Erythroblast (primary cell): ENCODE data around the gene NXPH2.
A peak's percentile ranks its signal among the peaks of the same experiment; 100 is the strongest.

ENCODE experiments used
- DNase-seq, 2 experiments: peaks; one replicate each; lab custom pipeline; 2025; lab: John Stamatoyannopoulos, UW
- GATA1 ChIP-seq: IDR thresholded peaks from 2 replicates; pipeline ENCODE4 v1.6.1; 2011; ENCODE audit warnings: low read depth, mild to moderate bottlenecking, control low read depth, low read length, moderate library complexity
- POLR2A ChIP-seq: IDR thresholded peaks from 2 replicates; pipeline ENCODE4 v1.6.1; 2011; ENCODE audit warnings: mild to moderate bottlenecking, low read length

Gene NXPH2

DNA sequence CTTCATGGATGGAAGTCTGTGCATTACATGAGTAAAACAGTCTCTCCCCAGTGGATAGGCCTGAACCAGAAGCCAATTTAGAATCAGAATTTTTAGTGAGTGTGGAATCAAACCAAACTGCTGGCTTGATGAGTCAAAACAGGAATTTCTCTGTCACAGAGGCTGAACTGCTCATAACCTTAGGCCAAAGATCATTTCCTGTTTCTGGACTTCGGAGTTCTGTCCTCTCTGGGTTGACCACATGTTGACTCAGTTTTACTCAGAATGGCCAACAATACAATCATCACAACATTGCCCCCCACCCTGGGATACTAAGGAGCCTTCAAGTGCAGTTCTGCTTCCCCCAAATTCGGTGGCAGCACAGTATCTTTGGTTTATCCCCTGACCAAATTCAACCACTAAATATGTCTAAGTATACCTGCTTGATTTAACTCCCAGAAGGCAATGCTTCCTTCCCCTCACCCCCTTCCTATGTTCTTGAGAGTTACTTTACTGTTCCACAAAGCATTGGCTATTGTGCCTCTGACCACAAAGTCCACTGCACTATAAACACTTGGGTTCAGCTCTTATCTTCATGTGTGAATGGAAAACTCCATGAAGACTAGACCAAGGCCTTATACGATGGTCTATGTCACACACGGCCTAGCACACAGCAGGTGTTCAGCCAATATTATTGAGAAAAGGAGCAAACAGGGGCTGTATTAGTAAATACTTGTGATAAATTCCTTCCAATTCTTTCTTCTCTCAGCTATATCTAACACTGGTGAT lies 67.8 kb downstream of the NXPH2 start:
- TF ChIP-seq POLR2A (no peak), GATA1 (no peak)
- DNase-seq, result no peak

DNA sequence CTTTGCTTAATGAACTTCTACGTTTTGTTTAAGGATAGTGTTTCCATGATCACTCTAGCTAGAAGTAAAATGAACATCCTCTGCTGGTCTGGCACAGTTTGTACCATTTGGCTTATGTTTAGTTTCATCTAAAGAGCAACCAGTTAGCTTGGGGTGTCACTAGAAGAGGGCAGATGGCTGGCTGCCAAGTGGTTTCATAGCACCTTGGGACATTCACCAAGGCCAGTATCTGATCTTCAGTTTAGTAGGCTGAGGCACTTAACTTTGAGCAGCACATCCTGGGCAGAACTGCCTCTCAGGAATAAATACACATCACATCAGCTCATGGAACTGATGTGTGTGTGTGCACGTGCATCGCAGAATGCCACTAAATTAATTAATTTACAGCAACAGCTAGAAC lies 68.4 kb downstream of the NXPH2 start:
- TF ChIP-seq GATA1, result no peak
- no peak for TF ChIP-seq POLR2A
- DNase-seq, result peak in 1 of 2 experiments; percentile 1

DNA sequence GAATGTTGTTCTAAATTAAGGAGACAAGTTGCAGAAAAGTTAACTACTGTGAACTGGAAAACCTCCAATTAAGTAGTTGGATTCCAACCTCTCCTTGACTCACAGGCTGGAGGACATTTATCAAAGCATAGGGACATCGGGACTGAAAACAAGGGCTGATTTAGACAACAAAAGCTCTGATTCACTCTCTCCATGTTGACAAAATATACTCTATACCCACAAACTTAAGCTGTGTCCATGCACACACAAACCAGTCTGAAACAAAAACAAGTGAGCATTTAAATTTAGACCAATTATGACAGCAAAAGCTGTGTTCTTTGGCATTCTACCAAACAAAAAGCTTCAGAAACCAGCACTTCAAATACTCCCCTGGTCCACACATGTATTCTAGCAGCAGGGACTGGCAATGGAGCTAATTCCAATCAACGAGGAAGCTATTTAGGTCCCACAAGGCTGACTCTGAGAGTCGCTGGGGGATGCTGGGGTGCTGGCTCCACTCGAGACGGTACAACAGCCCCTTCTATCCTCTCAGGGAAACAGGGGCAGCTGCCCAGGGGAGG lies 71.4 kb downstream of the NXPH2 start:
- DNase-seq, result no peak
- TF ChIP-seq POLR2A (no peak), GATA1 (no peak)

DNA sequence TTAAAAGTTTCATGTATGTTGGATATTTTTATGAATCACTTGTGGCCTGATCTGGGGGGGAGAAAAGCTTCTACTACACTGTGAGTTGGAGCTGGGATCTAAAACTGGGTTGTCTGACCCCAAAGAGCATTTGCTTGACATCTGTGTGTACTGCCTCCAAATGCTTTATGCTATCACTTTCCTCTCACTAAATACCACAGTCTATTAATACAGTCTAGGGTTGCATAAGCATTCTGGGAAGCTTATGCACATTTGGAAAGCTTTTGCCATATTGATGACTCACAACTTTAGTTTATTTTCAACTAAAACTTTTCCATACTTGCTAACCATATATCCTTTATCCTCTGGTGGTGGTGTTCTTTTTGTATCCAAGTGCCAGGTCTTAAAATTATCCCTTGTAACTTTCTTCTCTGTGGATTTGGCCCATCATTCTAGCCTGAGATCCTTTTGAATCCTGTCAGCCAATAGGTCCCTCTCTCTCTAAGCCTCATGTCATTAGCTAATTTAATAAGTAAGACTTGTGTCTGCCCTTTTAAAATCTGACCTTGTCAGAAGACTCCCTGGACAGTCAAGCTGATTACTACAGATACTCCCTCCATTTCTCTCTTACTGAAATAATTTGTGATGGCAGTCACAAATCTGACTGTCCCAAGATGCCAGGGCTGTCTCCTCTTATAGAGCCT lies 72.7 kb downstream of the NXPH2 start:
- DNase-seq, result no peak
- TF ChIP-seq GATA1 (no peak), POLR2A (no peak)

GRCh38 chr2:138703242-138703641 lies 76.9 kb downstream of the NXPH2 start:
- TF ChIP-seq POLR2A (no peak), GATA1 (no peak)
- DNase-seq, result no peak

DNA sequence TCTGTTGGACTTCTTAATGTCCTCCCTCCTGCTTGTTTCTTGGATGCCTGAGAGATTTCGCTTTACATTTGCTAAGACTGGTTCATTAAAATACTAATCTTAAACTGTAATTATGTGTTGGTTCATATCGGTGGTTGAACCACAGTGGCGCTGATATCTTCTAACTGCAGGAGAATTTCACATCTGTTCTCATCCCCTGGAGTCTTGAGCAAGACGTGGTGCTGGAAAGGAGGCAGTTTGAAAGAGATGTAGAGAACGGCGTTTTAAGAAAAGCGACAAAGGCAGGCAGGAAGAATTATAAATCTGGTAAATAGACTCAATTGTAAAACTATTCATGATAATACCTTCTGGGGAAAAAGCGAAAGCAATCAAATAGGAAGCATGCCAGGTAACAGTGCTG lies 79.5 kb downstream of the NXPH2 start:
- DNase-seq, result no peak
- TF ChIP-seq POLR2A (no peak), GATA1 (no peak)

- no peak for DNase-seq
- TF ChIP-seq POLR2A (no peak), GATA1 (no peak)
Measured at GRCh38 chr2:138699421-138699820, 80.8 kb downstream of the NXPH2 start.

GRCh38 chr2:138698428-138698827 lies 81.8 kb downstream of the NXPH2 start:
- TF ChIP-seq GATA1 (no peak), POLR2A (no peak)
- no peak for DNase-seq

DNA sequence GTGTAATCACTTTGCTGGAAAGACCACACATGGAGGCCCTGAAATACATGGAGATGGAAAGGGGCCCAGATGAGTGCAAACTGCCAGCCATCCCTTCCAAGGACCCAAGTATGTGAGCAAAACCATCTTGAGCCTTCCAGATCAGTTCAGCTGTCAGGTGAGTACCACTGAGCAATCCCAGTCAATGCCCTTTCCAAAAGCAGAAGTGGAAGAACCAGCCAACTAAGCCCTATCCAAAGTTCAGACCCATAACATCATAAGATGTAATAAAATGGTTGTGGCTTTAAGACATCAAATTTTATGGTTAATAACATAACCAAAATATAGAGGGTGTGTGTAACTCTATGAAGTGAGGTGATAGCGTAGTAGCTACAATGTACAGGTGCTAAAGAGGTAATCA lies 88.5 kb downstream of the NXPH2 start:
- no peak for DNase-seq
- TF ChIP-seq GATA1 (no peak), POLR2A (no peak)

DNA sequence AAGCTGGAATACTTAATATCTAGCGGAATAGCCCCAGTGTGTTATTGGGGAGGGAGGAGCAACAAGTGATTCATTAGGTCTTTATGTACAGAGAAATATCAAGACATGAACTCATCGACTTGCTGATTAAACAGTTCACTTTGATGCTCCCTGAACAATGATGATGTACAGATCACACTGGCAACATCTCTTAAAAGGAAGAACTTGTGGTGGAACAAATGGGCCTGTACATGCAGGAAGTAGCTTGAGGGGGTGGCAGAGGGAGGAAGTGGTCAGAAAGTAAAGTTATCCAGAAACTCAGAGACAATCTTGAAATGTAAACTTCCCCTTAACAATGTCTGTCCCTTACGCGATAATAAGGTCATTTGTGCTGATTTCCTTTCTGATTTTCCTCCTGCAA lies 90.5 kb downstream of the NXPH2 start:
- no peak for TF ChIP-seq GATA1

DNA sequence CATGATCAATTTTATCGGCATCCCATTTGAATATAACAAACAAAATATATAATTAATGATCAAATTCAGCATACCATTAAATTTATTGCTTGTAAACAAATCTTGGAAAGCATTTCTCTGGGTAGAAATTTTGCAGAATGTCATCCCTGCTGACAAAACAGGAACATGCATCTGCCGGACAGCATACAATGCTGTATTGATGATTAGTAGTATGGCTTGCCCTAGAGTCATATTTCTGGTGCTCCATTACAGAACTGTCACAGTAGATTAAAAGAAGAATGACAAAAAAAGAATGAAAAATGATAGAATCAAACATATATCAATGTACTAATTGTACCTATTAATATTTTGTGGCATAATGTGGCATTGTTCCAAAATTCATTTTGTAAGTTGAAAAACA lies 98.0 kb downstream of the NXPH2 start:
- no peak for DNase-seq

More for the DNA sequence above, 90.5 kb downstream of the NXPH2 start:
- no peak for DNase-seq

DNA sequence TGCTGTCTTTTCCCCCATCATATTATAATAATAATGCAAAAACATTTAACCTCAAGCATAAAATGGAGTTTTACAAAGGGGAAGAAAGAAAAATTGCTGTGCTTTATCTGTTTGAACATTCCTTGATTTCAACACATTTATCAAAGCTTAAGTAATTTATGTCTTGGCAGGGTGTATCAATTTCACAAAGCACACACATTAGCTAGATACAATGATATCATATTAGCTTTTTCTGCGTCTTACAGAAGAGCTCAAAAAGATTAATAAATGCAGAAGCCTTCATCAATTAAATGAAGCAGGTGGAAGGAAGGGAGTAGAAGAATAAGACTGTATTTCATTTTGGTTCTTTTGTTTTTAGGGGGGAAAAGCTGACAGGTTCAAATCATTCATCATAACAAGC lies 103.0 kb downstream of the NXPH2 start:
- no peak for DNase-seq

More for the DNA sequence above, 98.0 kb downstream of the NXPH2 start:
- no peak for TF ChIP-seq GATA1
- TF ChIP-seq POLR2A, result no peak

DNA sequence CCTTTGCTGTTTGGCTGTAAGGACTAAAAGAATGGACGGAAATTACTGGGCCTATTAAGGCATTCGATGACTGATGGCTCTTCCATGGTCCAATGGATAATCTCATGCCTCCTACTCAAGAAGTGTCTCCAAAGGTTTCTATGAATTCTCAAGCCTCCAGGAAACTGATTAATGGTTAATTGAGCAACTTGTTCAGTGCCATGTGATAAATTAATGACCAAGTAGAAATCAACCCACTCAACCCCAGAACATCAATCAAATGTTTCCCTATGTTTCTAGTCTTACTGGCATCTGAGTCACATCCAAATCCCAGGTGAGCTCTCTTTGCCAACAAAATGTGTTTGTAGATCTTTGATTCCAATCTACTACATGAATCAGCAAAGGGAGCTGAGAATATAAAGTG lies 103.6 kb downstream of the NXPH2 start:
- no peak for TF ChIP-seq POLR2A
- TF ChIP-seq GATA1, result no peak
- DNase-seq, result no peak

More for the DNA sequence above, 103.0 kb downstream of the NXPH2 start:
- TF ChIP-seq POLR2A (no peak), GATA1 (no peak)

- no peak for TF ChIP-seq GATA1
- TF ChIP-seq POLR2A, result no peak
- no peak for DNase-seq
Measured at GRCh38 chr2:138671566-138671965, 108.6 kb downstream of the NXPH2 start.
